Colonic mucosa (tissue), 4 donors: ENCODE measurements around the gene SRSF6. TPM values are rescaled to one million over a fixed set of nuclear protein-coding genes. Genes with fewer than 3 reads are reported as not detected.

Experiments
- DNase-seq: peaks from one replicate; pipeline ENCODE4 v3.0.0-alpha.2; 2020
- H3K27ac ChIP-seq: fragments of 200-600 bp; one replicate; pipeline ENCODE4 v1.8.0; 2021
- H3K27me3 ChIP-seq: fragments of 200-600 bp; one replicate; pipeline ENCODE4 v1.8.0; 2021
- H3K36me3 ChIP-seq: fragments of 200-600 bp; one replicate; pipeline ENCODE4 v1.8.0; 2021
- H3K4me1 ChIP-seq: fragments of 200-600 bp; one replicate; pipeline ENCODE4 v1.8.0; 2021; ENCODE audit warnings: mild to moderate bottlenecking
- H3K4me3 ChIP-seq: fragments of 200-600 bp; one replicate; pipeline ENCODE4 v1.8.0; 2021
- H3K9ac ChIP-seq, 2 donors: one replicate each; pipeline ENCODE4 v1.7.0; 2013; ENCODE audit warnings: control low read depth in 2 of 2, low read depth in 2 of 2, low read length in 2 of 2
- H3K9me3 ChIP-seq: fragments of 200-600 bp; one replicate; pipeline ENCODE4 v1.8.0; 2021
- intact Hi-C: fragments of 100-400 bp; cut with DNase I; formaldehyde crosslinking; loops from one replicate; pipeline ENCODE4 v1.14.1; 2022
- total RNA-seq, 2 donors: library from RNA; stranded (reverse); fragmentation: NEBNext Ultra II Directional in 1 of 2; extraction: Animal tissue kit (Norgen Biotek cat#: 25700) in 1 of 2; gene quantifications; one replicate each; pipeline ENCODE4 v1.2.1, GENCODE V29; 2021
- TF ChIP-seq, protein P1 (sequence below): fragments of 200-600 bp; IDR thresholded peaks from one replicate; pipeline ENCODE4 v1.8.0; 2022; ENCODE audit warnings: antibody characterized with exemption, mild to moderate bottlenecking
- donor health status: healthy.
- donor health status: DM: no; HTN: no; CAD: no.
- donor health status: DM: no; HTN: no; CAD: no.

The SRSF6 gene
- total RNA-seq, 2 donors from 2014 or later = 101 to 147 TPM

- peak overlapping the region in 1 of 2 donors; percentile 79 for H3K9ac ChIP-seq
- intact Hi-C loops = no loop called here
- TF ChIP-seq, protein P1, sequence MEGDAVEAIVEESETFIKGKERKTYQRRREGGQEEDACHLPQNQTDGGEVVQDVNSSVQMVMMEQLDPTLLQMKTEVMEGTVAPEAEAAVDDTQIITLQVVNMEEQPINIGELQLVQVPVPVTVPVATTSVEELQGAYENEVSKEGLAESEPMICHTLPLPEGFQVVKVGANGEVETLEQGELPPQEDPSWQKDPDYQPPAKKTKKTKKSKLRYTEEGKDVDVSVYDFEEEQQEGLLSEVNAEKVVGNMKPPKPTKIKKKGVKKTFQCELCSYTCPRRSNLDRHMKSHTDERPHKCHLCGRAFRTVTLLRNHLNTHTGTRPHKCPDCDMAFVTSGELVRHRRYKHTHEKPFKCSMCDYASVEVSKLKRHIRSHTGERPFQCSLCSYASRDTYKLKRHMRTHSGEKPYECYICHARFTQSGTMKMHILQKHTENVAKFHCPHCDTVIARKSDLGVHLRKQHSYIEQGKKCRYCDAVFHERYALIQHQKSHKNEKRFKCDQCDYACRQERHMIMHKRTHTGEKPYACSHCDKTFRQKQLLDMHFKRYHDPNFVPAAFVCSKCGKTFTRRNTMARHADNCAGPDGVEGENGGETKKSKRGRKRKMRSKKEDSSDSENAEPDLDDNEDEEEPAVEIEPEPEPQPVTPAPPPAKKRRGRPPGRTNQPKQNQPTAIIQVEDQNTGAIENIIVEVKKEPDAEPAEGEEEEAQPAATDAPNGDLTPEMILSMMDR = no peak
- H3K4me3 ChIP-seq = peak overlapping the region; percentile 51
- H3K4me1 ChIP-seq = no peaks in the 10 kb centered on the region
- no peaks in the 10 kb centered on the region for H3K27me3 ChIP-seq
- no peaks in the 10 kb centered on the region for H3K36me3 ChIP-seq
- H3K27ac ChIP-seq = peak overlapping the region; percentile 47
- H3K9me3 ChIP-seq = no peaks in the 10 kb centered on the region
- DNase-seq = no peak
Measured at GRCh38 chr20:43513372-43513930, 55.8 kb downstream of the SRSF6 start.

Other genes starting within 250 kb of the SRSF6 start
- 1 to 10 TPM; 4.5 to 8.8 TPM for gene L3MBTL1, start 49.8 kb downstream of the SRSF6 start, total RNA-seq
- 10 to 100 TPM; 80.2 to 82.3 TPM for gene SGK2, start 101.1 kb downstream of the SRSF6 start, total RNA-seq
- gene IFT52, start 133.0 kb downstream of the SRSF6 start, total RNA-seq = 10 to 100 TPM; 12.6 to 19.2 TPM
- gene MYBL2, start 209.2 kb downstream of the SRSF6 start, total RNA-seq = 10 to 100 TPM; 15.1 to 71.1 TPM